ENCODE results near the gene CLK1.
"Not testable (repeated sequence)": the region's sequence is repeated elsewhere in the genome, so short reads cannot be mapped to it uniquely, and the experiment has no call there.

DNA sequence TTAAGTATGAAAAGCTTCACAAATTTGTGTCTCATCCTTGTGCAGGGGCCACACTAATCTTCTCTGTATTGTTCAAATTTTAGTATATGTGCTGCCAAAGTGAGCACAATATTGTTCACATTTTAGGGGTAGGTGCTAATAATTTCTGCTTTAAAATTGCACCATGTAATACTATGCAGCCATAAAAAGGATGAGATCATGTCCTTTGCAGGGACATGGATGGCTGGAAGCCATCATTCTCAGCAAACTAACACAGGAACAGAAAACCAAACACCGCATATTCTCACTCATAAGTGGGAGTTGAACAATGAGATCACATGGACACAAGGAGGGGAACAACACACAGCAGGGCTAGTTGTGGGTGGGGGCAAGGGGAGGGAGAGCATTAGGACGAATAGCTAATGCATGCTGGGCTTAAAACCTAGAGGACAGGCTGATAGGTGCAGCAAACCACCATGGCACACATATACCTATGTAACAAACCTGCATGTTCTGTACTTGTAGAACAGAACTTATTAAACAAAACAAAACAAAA, 17.3 kb upstream of the CLK1 start:
- not testable (repeated sequence) for TF ChIP-seq POLR2A, TAF1, POLR2AphosphoS5 (IDR thresholded peaks at IDR 0.05; ENCODE audit: low read depth, low read length)
